HEK293T (cell line): ENCODE measurements around the gene NINL.

Experiments used
- BHLHE40 ChIP-seq: fragments of 450-650 bp; IDR thresholded peaks from 2 replicates; pipeline ENCODE4 v1.6.1; 2016; ENCODE audit warnings: mild to moderate bottlenecking, moderate library complexity, borderline replicate concordance
- CTBP1 ChIP-seq: fragments of 450-650 bp; IDR thresholded peaks from 2 replicates; pipeline ENCODE4 v1.6.1; 2016; ENCODE audit warnings: borderline replicate concordance
- ELF4 ChIP-seq: fragments of 450-650 bp; IDR thresholded peaks from 2 replicates; pipeline ENCODE4 v1.6.1; 2017; ENCODE audit warnings: antibody characterized with exemption
- FOXA1 ChIP-seq: fragments of 450-650 bp; IDR thresholded peaks from 2 replicates; pipeline ENCODE4 v1.6.1; 2016; ENCODE audit warnings: mild to moderate bottlenecking
- FOXM1 ChIP-seq: fragments of 450-650 bp; IDR thresholded peaks from 2 replicates; pipeline ENCODE4 v1.6.1; 2017; ENCODE audit warnings: mild to moderate bottlenecking, borderline replicate concordance
- HDGF ChIP-seq: fragments of 450-650 bp; IDR thresholded peaks from 2 replicates; pipeline ENCODE4 v1.6.1; 2017; ENCODE audit warnings: antibody characterized with exemption, borderline replicate concordance
- L3MBTL2 ChIP-seq: fragments of 450-650 bp; conservative IDR thresholded peaks from 2 replicates; pipeline ENCODE4 v1.6.1; 2016; ENCODE audit warnings: mild to moderate bottlenecking
- NFRKB ChIP-seq: fragments of 450-650 bp; IDR thresholded peaks from 2 replicates; pipeline ENCODE4 v1.6.1; 2016; ENCODE audit warnings: mild to moderate bottlenecking, moderate library complexity
- SP1 ChIP-seq: fragments of 450-650 bp; IDR thresholded peaks from 2 replicates; pipeline ENCODE4 v1.6.1; 2017
- SUZ12 ChIP-seq: fragments of 450-650 bp; IDR thresholded peaks from 2 replicates; pipeline ENCODE4 v1.6.1; 2016; ENCODE audit warnings: mild to moderate bottlenecking
- TARDBP ChIP-seq: fragments of 450-650 bp; IDR thresholded peaks from 2 replicates; pipeline ENCODE4 v1.6.1; 2016
- ZNF384 ChIP-seq: fragments of 450-650 bp; IDR thresholded peaks from 2 replicates; pipeline ENCODE4 v1.6.1; 2016

GRCh38 chr20:25604611-25605010 is 19.3 kb upstream of the NINL start:
- no peak for TF ChIP-seq L3MBTL2
- TF ChIP-seq NFRKB = no peak
- no peak for TF ChIP-seq FOXM1
- no peak for TF ChIP-seq ELF4
- no peak for TF ChIP-seq SP1
- TF ChIP-seq ZNF384 = no peak
- no peak for TF ChIP-seq SUZ12
- no peak for TF ChIP-seq TARDBP
- no peak for TF ChIP-seq HDGF
- no peak for TF ChIP-seq BHLHE40
- TF ChIP-seq FOXA1 = no peak
- TF ChIP-seq CTBP1 = no peak
